ENCODE results near the gene RHPN2. TPM values are rescaled to one million over a fixed set of nuclear protein-coding genes. Genes with fewer than 3 reads are reported as not detected.

RHPN2 gene
- total and polyA plus RNA-seq, 2 of the 8 experiments (the other 6 are each of a cell fraction or from before 2014, with no cell fraction given) = 22.8 to 31.1 TPM

GRCh38 chr19:32997716-32998355 is 66.9 kb downstream of the RHPN2 start:
- H4K91ac ChIP-seq (replicated peaks; ENCODE audit: insufficient read length, low read length) = no peak overlapping the region
- no peak overlapping the region for H2BK12ac ChIP-seq (ENCODE audit: low read depth, low read length)
- no peak overlapping the region for H2AK5ac ChIP-seq (ENCODE audit: low read depth, low read length)
- H4K20me1 ChIP-seq (replicated peaks in 1 of 2; ENCODE audit: control insufficient read depth in 1 of 2, insufficient read depth in 2 of 2, low read length in 2 of 2) = peaks cover 0 to 2% of the 10 kb centered on the region in 2 experiments
- no peaks in the 10 kb centered on the region for H3K9me3 ChIP-seq (ENCODE audit: insufficient read depth in 2 of 2, low read depth in 1 of 2, low read length in 1 of 2)
- H4K5ac ChIP-seq (ENCODE audit: insufficient read length, low read depth, low read length) = no peak overlapping the region
- POLR2A ChIA-PET (ENCODE audit: partially characterized antibody) = no interaction called here
- no peaks in the 10 kb centered on the region for H3K79me2 ChIP-seq (ENCODE audit: control insufficient read depth in 1 of 2, insufficient read depth in 2 of 2, low read length in 2 of 2)
- CTCF ChIA-PET (ENCODE audit: partially characterized antibody) = interaction anchor here (0.7 kb wide), 1 partner anchor 332 kb away, joined by 3 read pairs; no protein-coding TSS in a partner anchor
- DNase-seq (ENCODE audit: low read depth in 1 of 2, low spot score in 2 of 2) (no peak), FAIRE-seq (no peak)
- no peaks in the 10 kb centered on the region for H3K23me2 ChIP-seq (ENCODE audit: low read depth, low read length)
- no peak overlapping the region for H2BK5ac ChIP-seq (ENCODE audit: low read depth, low read length)
- no peaks in the 10 kb centered on the region for H3K27me3 ChIP-seq (replicated peaks in 1 of 4; ENCODE audit: control insufficient read depth in 3 of 4, extremely low read depth in 1 of 4, insufficient read depth in 3 of 4, low read length in 3 of 4)
- H2BK20ac ChIP-seq (ENCODE audit: low read length) = no peak overlapping the region
- H3K4ac ChIP-seq (replicated peaks; ENCODE audit: insufficient read length, low read depth, low read length) = no peak overlapping the region
- no peaks in the 10 kb centered on the region for H3K79me1 ChIP-seq (ENCODE audit: low read depth, low read length)
- H3K4me3 ChIP-seq (ENCODE audit: extremely low read depth in 1 of 4, insufficient read depth in 2 of 4, low read depth in 3 of 4, low read length in 4 of 4) = no peak overlapping the region
- H3K36me3 ChIP-seq (ENCODE audit: control insufficient read depth in 2 of 4, insufficient read depth in 4 of 4, low read length in 3 of 4) = peaks cover 7 to 35% (median 20%) of the 10 kb centered on the region in 4 experiments; a peak in 6 of 8 replicates
- H3K4me2 ChIP-seq (ENCODE audit: insufficient read depth in 1 of 2, low read depth in 2 of 2, low read length in 2 of 2) = no peak overlapping the region
- H3K56ac ChIP-seq (replicated peaks; ENCODE audit: insufficient read length, low read depth, low read length) = no peak overlapping the region
- H3K4me1 ChIP-seq (replicated peaks in 1 of 4; ENCODE audit: control insufficient read depth in 3 of 4, insufficient read depth in 4 of 4, low read length in 3 of 4) = no peaks in the 10 kb centered on the region
- no peak overlapping the region for H3K18ac ChIP-seq (ENCODE audit: extremely low read depth, low read length)
- H2BK120ac ChIP-seq (replicated peaks; ENCODE audit: low read depth, low read length) = no peak overlapping the region
- no peak overlapping the region for H2AFZ ChIP-seq (ENCODE audit: low read length)
- no peak overlapping the region for H4K8ac ChIP-seq (ENCODE audit: extremely low read depth, insufficient read depth, low read length)
- 88% methylated on average over 14 of the region's 14 CpGs; no CpG with 5 or more reads in 1 of the 2 experiments for WGBS, 2 experiments (ENCODE audit: extremely low coverage in 1 of 2, insufficient coverage in 1 of 2, insufficient read length in 1 of 2, insufficient replicate concordance in 2 of 2, low coverage in 1 of 2, low lambda C conversion rate in 2 of 2, missing lambda C conversion rate in 1 of 2)
- H3K27ac ChIP-seq (ENCODE audit: low read depth, low read length) = no peak overlapping the region
- no peak overlapping the region for H3K9ac ChIP-seq (replicated peaks in 1 of 4; ENCODE audit: extremely low read depth in 1 of 4, low read depth in 3 of 4, low read length in 3 of 4)
- no peak overlapping the region for H3K23ac ChIP-seq (ENCODE audit: insufficient read length)
- H3K14ac ChIP-seq (ENCODE audit: insufficient read length) = no peak overlapping the region
- no peak overlapping the region for H2BK15ac ChIP-seq (ENCODE audit: low read length)
- TF ChIP-seq ZNF274 (IDR thresholded peaks at IDR 0.05; ENCODE audit: borderline replicate concordance, extremely low read depth, low read length) (no peak), CHD1 (IDR thresholded peaks at IDR 0.05; ENCODE audit: low read depth, low read length) (no peak), CTCF (IDR thresholded peaks at IDR 0.05; ENCODE audit: control extremely low read depth in 1 of 3, insufficient read depth in 1 of 3, low read depth in 1 of 3, low read length in 3 of 3) (no peak), CEBPB (IDR thresholded peaks at IDR 0.05; ENCODE audit: low read depth, low read length) (no peak), ATF2 (IDR thresholded peaks at IDR 0.05; ENCODE audit: low read length) (no peak), RBBP5 (IDR thresholded peaks at IDR 0.05; ENCODE audit: borderline replicate concordance, low read depth, low read length) (no peak), BCL11A (IDR thresholded peaks at IDR 0.05; ENCODE audit: low read depth in 2 of 2, low read length in 2 of 2) (no peak), TCF12 (IDR thresholded peaks at IDR 0.05; ENCODE audit: low read depth, low read length) (no peak), SP2 (IDR thresholded peaks at IDR 0.05; ENCODE audit: low read length) (no peak)
